ENCODE measurements around the gene MVD.
A peak's percentile ranks its signal among the peaks of the same experiment; 100 is the strongest.

Gene MVD

GRCh38 chr16:88697116-88697830 is 34.4 kb upstream of the MVD start:
- no peak for DNase-seq

GRCh38 chr16:88696441-88696840 is 33.5 kb upstream of the MVD start:
- DNase-seq: no peak

- no peak for DNase-seq
Measured at GRCh38 chr16:88695753-88696152, 32.9 kb upstream of the MVD start.

GRCh38 chr16:88695218-88695617 is 32.3 kb upstream of the MVD start:
- no peak for DNase-seq

GRCh38 chr16:88694221-88695087 is 31.6 kb upstream of the MVD start:
- DNase-seq: no peak

- DNase-seq: no peak
Measured at GRCh38 chr16:88693420-88694177, 30.7 kb upstream of the MVD start.

- DNase-seq: peak; percentile 51
Measured at GRCh38 chr16:88692861-88693260, 30.0 kb upstream of the MVD start.

- peak; percentile 53 for DNase-seq
Measured at GRCh38 chr16:88691924-88692560, 29.2 kb upstream of the MVD start.

GRCh38 chr16:88691129-88691813 is 28.4 kb upstream of the MVD start:
- DNase-seq: no peak

GRCh38 chr16:88690341-88691128 is 27.6 kb upstream of the MVD start:
- DNase-seq: no peak

- no peak for DNase-seq
Measured at GRCh38 chr16:88688013-88688778, 25.3 kb upstream of the MVD start.

GRCh38 chr16:88687676-88688012 is 24.8 kb upstream of the MVD start:
- DNase-seq: no peak

- no peak for DNase-seq
Measured at GRCh38 chr16:88687254-88687576, 24.3 kb upstream of the MVD start.

- peak; percentile 89 for DNase-seq
Measured at GRCh38 chr16:88686439-88687253, 23.8 kb upstream of the MVD start, which contains the start of gene SNAI3. SNAI3 (minus strand) TSS chr16:88686507; CDS start chr16:88686406, 101 bp downstream.

- DNase-seq: peak; percentile 69
Measured at GRCh38 chr16:88686062-88686438, 23.2 kb upstream of the MVD start.

- peak; percentile 83 for DNase-seq
Measured at GRCh38 chr16:88685156-88686061, 22.5 kb upstream of the MVD start.

GRCh38 chr16:88684569-88685155 is 21.8 kb upstream of the MVD start:
- no peak for DNase-seq

GRCh38 chr16:88681709-88682451 is 19.0 kb upstream of the MVD start:
- peak; percentile 79 for DNase-seq
